Epithelial cell of esophagus (primary cell): ENCODE results near the gene SEC63.
"Not testable (repeated sequence)": the region's sequence is repeated elsewhere in the genome, so short reads cannot be mapped to it uniquely, and the experiment has no call there.

Experiments used
- DNase-seq: peaks from one replicate; pipeline ENCODE4 v3.0.0; 2010; ENCODE audit warnings: low read depth
- H3K4me3 ChIP-seq: 2 replicates; pipeline ENCODE4 v1.5.1; 2011; ENCODE audit warnings: mild to moderate bottlenecking, low read length, control low read depth
- CTCF ChIP-seq: IDR thresholded peaks from 2 replicates; pipeline ENCODE4 v1.5.1; 2011; ENCODE audit warnings: low read depth, mild to moderate bottlenecking, low read length, control low read depth, inconsistent platforms; ENCODE audit not compliant: insufficient read depth; ENCODE audit errors: missing control alignments

The SEC63 gene

GRCh38 chr6:107866606-107867301 is 91.3 kb downstream of the SEC63 start:
- TF ChIP-seq CTCF = peak; percentile 59
- peak; percentile 42 for DNase-seq
- no peak overlapping the region for H3K4me3 ChIP-seq

DNA sequence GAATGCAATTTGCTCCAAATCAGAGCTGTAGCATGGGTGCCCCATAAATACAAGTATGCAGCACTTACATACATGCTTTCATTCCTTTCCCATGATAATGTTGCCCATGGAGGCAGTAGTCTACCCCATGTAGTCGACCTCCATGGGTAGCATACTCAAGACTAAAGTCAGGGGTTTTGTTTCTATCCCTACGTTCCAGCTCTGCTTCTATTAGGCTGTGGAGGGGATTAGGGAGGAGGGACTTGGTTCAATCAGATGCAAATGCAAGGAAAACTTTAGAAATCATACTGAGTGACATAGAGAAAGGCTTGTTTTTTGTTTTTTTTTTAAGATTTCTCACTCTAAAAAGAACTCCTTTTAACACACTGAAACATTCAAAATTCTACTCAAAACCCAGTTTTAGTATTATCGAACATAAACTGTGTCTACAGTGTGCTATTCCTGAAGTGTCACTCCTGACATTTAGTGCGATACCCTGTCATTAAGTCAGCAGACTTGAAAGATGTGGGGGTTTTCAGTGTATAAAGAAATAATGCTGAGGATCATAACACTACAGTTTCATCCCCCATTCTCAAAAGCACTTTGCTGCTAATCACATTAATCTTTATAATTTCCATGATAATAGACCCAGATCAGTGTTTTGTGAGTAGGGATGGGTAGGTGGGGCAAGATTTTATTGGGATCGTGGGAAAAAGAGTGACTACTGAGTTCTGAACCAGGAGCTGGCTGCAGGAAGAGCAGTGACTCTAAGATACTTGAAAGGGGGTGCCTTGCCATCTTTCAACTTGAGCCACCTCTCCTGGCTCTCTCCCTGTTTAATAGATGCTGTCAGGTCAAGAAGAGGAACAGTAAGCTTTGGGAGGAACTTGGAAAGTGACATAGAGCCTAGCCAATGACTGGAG is 93.5 kb downstream of the SEC63 start:
- no peak for DNase-seq
- no peak for TF ChIP-seq CTCF
- no peak overlapping the region for H3K4me3 ChIP-seq

DNA sequence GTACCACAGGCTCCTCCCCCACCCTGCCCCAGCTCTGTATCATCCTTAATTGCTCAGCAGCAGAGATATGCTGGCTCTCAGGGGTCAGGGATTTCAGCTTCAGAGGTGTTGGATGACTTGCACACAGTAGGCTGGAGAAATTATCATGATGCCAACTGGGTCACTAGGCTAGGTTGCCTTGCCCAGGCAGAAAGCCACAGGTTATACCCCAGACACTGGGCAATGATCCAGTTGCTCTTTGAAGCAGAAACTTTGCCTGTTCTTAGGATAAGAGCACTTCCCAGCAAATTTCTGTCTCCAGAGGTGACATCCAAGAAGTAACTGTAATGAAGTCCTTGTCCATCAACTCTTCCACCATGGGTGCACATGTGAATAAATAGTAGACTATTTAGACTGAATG is 95.6 kb downstream of the SEC63 start:
- no peak overlapping the region for H3K4me3 ChIP-seq
- TF ChIP-seq CTCF = no peak
- no peak for DNase-seq

GRCh38 chr6:107860963-107861362 is 97.0 kb downstream of the SEC63 start:
- not testable (repeated sequence) for DNase-seq

GRCh38 chr6:107860144-107860543 is 97.9 kb downstream of the SEC63 start:
- not testable (repeated sequence) for DNase-seq, H3K4me3 ChIP-seq

More at GRCh38 chr6:107860963-107861362, 97.0 kb downstream of the SEC63 start:
- not testable (repeated sequence) for H3K4me3 ChIP-seq

GRCh38 chr6:107853230-107853629 is 104.8 kb downstream of the SEC63 start:
- no peak for TF ChIP-seq CTCF

DNA sequence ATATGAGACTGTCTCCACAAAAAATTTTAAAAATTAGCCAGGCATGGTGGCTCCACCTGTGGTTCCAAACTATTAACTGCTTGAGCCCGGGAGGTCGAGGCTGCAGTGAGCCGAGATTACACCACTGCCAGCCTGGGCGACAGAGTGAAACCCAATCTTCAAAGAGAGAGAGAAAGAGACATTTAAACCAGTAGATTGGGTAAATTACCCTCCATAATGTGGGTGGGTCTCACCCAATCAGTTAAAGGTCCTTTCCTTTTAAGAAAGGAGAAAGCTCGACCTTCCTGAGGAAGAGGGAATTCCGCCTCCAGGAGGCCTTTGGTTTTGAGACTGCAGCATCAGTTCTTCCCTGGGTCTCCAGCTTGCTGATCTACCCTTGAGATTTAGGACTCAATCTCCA is 108.7 kb downstream of the SEC63 start:
- TF ChIP-seq CTCF = no peak
- H3K4me3 ChIP-seq = no peak overlapping the region
- DNase-seq = no peak

More at GRCh38 chr6:107853230-107853629, 104.8 kb downstream of the SEC63 start:
- DNase-seq = no peak
- no peak overlapping the region for H3K4me3 ChIP-seq
